Heart left ventricle (tissue), 16 donors: ENCODE data around the gene VPS18. TPM values are rescaled to one million over a fixed set of nuclear protein-coding genes. Genes with fewer than 3 reads are reported as not detected.

Source experiments
- ATAC-seq, 4 donors: fragments of 200-7000 bp; cut with Tn5 transposase; one replicate each; pipeline ENCODE4 v1.9.1; 2020 to 2022; ENCODE audit warnings: moderate library complexity in 4 of 4, mild to moderate bottlenecking in 3 of 4, moderate number of reproducible peaks in 1 of 4
- DNase-seq, 5 donors: peaks; one replicate each; pipeline ENCODE4 v3.0.0-alpha.2; 2020
- H3K27ac ChIP-seq, 12 donors: fragments of 200-600 bp; sonication (generic) in 4 of 12; one replicate each; pipeline versions ENCODE4 v1.5.0 to v1.8.0; 2016 to 2022; ENCODE audit warnings: mild to moderate bottlenecking in 2 of 12
- H3K27me3 ChIP-seq, 9 donors: fragments of 200-600 bp; sonication (generic) in 2 of 9; one replicate each; pipeline versions ENCODE4 v1.5.1 to v1.8.0; 2016 to 2022; ENCODE audit warnings: mild to moderate bottlenecking in 3 of 9
- H3K36me3 ChIP-seq, 9 donors: fragments of 200-600 bp; sonication (generic) in 2 of 9; one replicate each; pipeline versions ENCODE4 v1.5.0 to v1.8.0; 2018 to 2022; ENCODE audit warnings: mild to moderate bottlenecking in 2 of 9
- H3K4me1 ChIP-seq, 12 donors: fragments of 200-600 bp; sonication (generic) in 4 of 12; one replicate each; pipeline versions ENCODE4 v1.5.0 to v1.8.0; 2016 to 2022; ENCODE audit warnings: mild to moderate bottlenecking in 3 of 12
- H3K4me3 ChIP-seq, 12 donors: fragments of 200-600 bp; sonication (generic) in 4 of 12; one replicate each; pipeline versions ENCODE4 v1.5.0 to v1.8.0; 2017 to 2022; ENCODE audit warnings: mild to moderate bottlenecking in 9 of 12, moderate library complexity in 4 of 12
- H3K9me3 ChIP-seq, 12 donors: fragments of 200-600 bp; sonication (generic) in 4 of 12; one replicate each; pipeline versions ENCODE4 v1.5.0 to v1.8.0; 2016 to 2022; ENCODE audit warnings: mild to moderate bottlenecking in 1 of 12
- POLR2A ChIP-seq, 2 donors: fragments of 450-650 bp; IDR thresholded peaks; one replicate each; pipeline ENCODE4 v1.6.1; 2017; ENCODE audit warnings: antibody characterized with exemption in 2 of 2, mild to moderate bottlenecking in 2 of 2, moderate library complexity in 2 of 2
- WGBS, 4 donors: extraction: QIAGEN DNeasy Blood & Tissue Kit in 2 of 4; methylation state at CpG; one replicate each; pipeline versions ENCODE4 v1.1.5 to v1.1.7; 2013 to 2018; 5-methylcytosine and 5-hydroxymethylcytosine counted together
- intact Hi-C, 10 donors: fragments of 100-400 bp; cut with DNase I; formaldehyde crosslinking; loops; one replicate each; pipeline versions ENCODE4 v1.11.1 to v1.14.2; 2022
- polyA plus RNA-seq, 2 donors: library from polyadenylated mRNA; stranded (reverse); fragments of 200-250 nt; gene quantifications; one replicate each; pipeline ENCODE4 v1.2.3, GENCODE V29; 2013
- total RNA-seq, 9 donors: library from RNA; depleted of rRNA in 2 of 9; stranded (reverse); fragments of >200 nt in 2 of 9; fragmentation: NEBNext Ultra II Directional in 3 of 9; extraction: Animal tissue kit (Norgen Biotek cat#: 25700) in 3 of 9; gene quantifications; one replicate each; pipeline versions ENCODE4 v1.1.0 to v1.2.4, GENCODE V29; 2016 to 2023
- TF ChIP-seq, protein P1 (sequence below), 12 donors: fragments of 200-600 bp; sonication (generic) in 4 of 12; IDR thresholded peaks; one replicate each; pipeline versions ENCODE4 v1.5.0 to v1.8.0; 2018 to 2022; ENCODE audit warnings: antibody characterized with exemption in 12 of 12, mild to moderate bottlenecking in 5 of 12
- donor health status: ischemic (EF 13 %, LVEDD 7.1; RV severe dilation, severe dysfunction).
- donor health status: healthy with polysubstance abuse.
- donor health status: DM: no; HTN: yes; CAD: no.
- donor health status: DM: no; HTN: no; CAD: no.
- donor health status: ischemic (EF 25% LVEDD 6.9; RV normal size, moderate dysfunction).
- donor health status: ischemic (EF 25% LVEDD 5.7; RV mildly dilated, moderate dysfunction).
- donor health status: healthy.
- donor health status: DM: yes; HTN: yes; CAD: no.
- donor health status: ischemic (EF 35%, LVEDD 5.7; RV mildly dilated, moderate dysfunction).
- donor health status: nonischemic (EF 11% LVEDD 7.7; RV severe dilation, severe dysfunction).
- donor health status: DM: yes; HTN: yes; CAD: no.
- donor health status: PGD.
- donor health status: ischemic (EF 29% LVEDD 5.4; RV normal size, mild dysfunction).
- donor health status: nonischemic (EF 23%, LVEDD 6.1; RV moderate dilation, normal function).

Gene VPS18
- total and polyA plus RNA-seq, 11 donors: 14.7 to 29.2 (median 21.3) TPM

DNA sequence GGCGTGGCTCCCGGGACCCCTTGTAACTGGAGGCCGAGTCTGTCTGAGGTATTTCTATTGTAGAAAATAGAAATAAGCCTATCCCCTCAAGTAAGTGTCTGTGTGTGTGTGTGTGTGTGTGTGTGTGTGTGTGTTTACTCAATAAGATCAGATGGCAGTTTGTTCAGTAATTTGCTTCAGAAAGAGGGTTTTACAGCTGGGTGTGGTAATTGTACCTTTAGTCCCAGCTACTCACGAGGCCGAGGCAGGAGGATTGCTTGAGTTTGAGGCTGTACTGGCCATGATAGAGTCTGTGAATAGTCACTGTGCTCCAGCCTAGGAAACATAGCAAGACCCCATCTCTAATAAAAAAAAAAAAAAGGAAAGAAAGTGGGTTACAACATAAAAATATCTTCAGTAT is 41.7 kb upstream of the VPS18 start:
- ATAC-seq: no peak
- Histone ChIP-seq H3K27ac (no peak overlapping the region), H3K27me3 (peaks cover 0 to 7% (median 0%) of the 10 kb centered on the region in 9 donors), H3K4me3 (no peak overlapping the region), H3K9me3 (no peaks in the 10 kb centered on the region), H3K36me3 (no peaks in the 10 kb centered on the region), H3K4me1 (peaks cover 0 to 10% (median 0%) of the 10 kb centered on the region in 12 donors)
- no peak for DNase-seq
- WGBS, 4 donors: 84 to 93% (median 92%) methylated on average over 5 of the region's 5 CpGs
- intact Hi-C loops: loop anchor here in 3 of 10 donors (10.0 kb wide), 2 partner anchors 178 to 332 kb away; no protein-coding TSS in a partner anchor
- TF ChIP-seq POLR2A (IDR thresholded peaks at IDR 0.05): no peak
- TF ChIP-seq, protein P1, sequence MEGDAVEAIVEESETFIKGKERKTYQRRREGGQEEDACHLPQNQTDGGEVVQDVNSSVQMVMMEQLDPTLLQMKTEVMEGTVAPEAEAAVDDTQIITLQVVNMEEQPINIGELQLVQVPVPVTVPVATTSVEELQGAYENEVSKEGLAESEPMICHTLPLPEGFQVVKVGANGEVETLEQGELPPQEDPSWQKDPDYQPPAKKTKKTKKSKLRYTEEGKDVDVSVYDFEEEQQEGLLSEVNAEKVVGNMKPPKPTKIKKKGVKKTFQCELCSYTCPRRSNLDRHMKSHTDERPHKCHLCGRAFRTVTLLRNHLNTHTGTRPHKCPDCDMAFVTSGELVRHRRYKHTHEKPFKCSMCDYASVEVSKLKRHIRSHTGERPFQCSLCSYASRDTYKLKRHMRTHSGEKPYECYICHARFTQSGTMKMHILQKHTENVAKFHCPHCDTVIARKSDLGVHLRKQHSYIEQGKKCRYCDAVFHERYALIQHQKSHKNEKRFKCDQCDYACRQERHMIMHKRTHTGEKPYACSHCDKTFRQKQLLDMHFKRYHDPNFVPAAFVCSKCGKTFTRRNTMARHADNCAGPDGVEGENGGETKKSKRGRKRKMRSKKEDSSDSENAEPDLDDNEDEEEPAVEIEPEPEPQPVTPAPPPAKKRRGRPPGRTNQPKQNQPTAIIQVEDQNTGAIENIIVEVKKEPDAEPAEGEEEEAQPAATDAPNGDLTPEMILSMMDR (IDR thresholded peaks at IDR 0.05): no peak

DNA sequence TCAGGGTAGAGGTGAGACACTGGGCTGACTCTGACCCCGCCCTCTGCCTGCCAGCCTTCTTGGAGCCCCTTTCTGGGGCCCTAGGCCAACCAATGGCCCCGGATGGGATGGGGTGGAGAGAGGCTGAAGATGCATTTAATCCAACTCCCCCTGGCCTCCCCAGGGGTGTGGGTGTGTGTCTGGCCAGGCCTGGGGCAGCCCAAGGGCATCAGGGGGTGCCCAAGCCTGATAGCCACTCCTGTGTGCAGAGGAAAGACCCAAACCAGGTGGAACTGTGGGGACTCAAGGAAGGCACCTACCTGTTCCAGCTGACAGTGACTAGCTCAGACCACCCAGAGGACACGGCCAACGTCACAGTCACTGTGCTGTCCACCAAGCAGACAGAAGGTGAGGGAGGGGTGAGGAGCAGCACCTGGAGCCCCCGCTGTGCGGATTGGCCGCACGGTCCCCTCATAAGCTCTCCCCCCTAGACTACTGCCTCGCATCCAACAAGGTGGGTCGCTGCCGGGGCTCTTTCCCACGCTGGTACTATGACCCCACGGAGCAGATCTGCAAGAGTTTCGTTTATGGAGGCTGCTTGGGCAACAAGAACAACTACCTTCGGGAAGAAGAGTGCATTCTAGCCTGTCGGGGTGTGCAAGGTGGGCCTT is 40.9 kb upstream of the VPS18 start:
- Histone ChIP-seq H3K4me3 (no peak overlapping the region), H3K36me3 (no peaks in the 10 kb centered on the region), H3K27ac (no peak overlapping the region), H3K27me3 (peaks cover 0 to 7% (median 0%) of the 10 kb centered on the region in 9 donors), H3K9me3 (no peaks in the 10 kb centered on the region), H3K4me1 (peaks cover 0 to 11% (median 0%) of the 10 kb centered on the region in 12 donors)
- TF ChIP-seq POLR2A (IDR thresholded peaks at IDR 0.05): no peak
- TF ChIP-seq, protein P1 (IDR thresholded peaks at IDR 0.05): no peak
- intact Hi-C loops: loop anchor here in 3 of 10 donors (10.0 kb wide), 2 partner anchors 179 to 331 kb away; no protein-coding TSS in a partner anchor
- ATAC-seq (no peak), DNase-seq (no peak)
- 88 to 94% (median 93%) methylated on average over 13 to 16 of the region's 16 CpGs for WGBS, 4 donors

DNA sequence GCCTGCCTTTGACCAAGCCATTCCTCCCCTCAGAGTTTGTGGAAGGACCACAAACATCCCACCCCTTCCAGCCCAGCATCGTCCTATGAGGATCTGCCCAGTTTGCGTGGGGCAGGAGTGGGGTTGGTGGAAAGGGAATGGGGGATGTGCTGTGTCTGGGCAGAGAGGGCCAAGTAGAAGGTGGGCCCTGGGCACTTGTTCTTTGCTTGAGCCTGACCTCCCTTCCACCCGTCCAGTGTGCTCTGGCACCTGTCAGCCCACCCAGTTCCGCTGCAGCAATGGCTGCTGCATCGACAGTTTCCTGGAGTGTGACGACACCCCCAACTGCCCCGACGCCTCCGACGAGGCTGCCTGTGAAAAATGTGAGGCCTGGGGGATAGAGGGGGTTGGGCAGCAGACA is 40.1 kb upstream of the VPS18 start:
- H3K4me3 ChIP-seq: no peak overlapping the region
- no peaks in the 10 kb centered on the region for H3K9me3 ChIP-seq
- peaks cover 0 to 15% (median 0%) of the 10 kb centered on the region in 9 donors for H3K27me3 ChIP-seq
- DNase-seq: no peak
- ATAC-seq: no peak
- intact Hi-C loops: loop anchor here in 3 of 10 donors (10.0 kb wide), 2 partner anchors 179 to 331 kb away; no protein-coding TSS in a partner anchor
- no peaks in the 10 kb centered on the region for H3K36me3 ChIP-seq
- H3K4me1 ChIP-seq: peaks cover 0 to 11% (median 0%) of the 10 kb centered on the region in 12 donors
- H3K27ac ChIP-seq: no peak overlapping the region
- 55 to 64% (median 58%) methylated on average over 8 to 10 of the region's 10 CpGs for WGBS, 4 donors
- TF ChIP-seq POLR2A (IDR thresholded peaks at IDR 0.05): no peak
- TF ChIP-seq, protein P1 (IDR thresholded peaks at IDR 0.05): no peak

DNA sequence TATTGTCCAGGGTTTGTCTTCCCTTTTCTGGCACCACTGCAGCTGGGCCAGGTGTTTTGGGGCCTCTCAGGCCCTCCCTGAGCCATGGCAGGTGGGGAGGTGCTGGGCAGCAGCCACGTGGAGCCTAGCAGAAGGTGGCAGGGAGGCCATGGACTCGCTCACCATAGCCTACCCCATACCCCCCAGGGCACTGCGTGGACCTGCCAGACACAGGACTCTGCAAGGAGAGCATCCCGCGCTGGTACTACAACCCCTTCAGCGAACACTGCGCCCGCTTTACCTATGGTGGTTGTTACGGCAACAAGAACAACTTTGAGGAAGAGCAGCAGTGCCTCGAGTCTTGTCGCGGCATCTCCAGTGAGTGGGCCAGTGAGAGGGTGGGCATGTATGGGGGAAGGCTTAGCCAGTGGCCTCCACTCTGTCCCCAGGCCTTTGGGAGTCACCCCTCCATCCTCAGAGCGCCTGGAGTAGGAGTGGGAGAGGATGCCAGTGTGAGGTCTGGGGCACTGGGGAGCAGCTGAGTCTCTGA is 38.5 kb upstream of the VPS18 start:
- Histone ChIP-seq H3K4me3 (no peak overlapping the region), H3K36me3 (no peaks in the 10 kb centered on the region), H3K9me3 (no peaks in the 10 kb centered on the region), H3K27ac (no peak overlapping the region), H3K27me3 (peaks cover 0 to 20% (median 0%) of the 10 kb centered on the region in 9 donors), H3K4me1 (peaks cover 0 to 11% (median 0%) of the 10 kb centered on the region in 12 donors)
- intact Hi-C loops: loop anchor here in 9 of 10 donors (2.0 to 10.0 kb wide), 8 partner anchors 37 to 332 kb away; partner anchors contain the start of gene VPS18 (in 4 of the 9)
- no peak for ATAC-seq
- 70 to 87% (median 85%) methylated on average over 5 to 13 of the region's 13 CpGs for WGBS, 4 donors
- no peak for DNase-seq
- TF ChIP-seq, protein P1 (IDR thresholded peaks at IDR 0.05): no peak
- TF ChIP-seq POLR2A (IDR thresholded peaks at IDR 0.05): no peak
